ENCODE results near the gene PSMD5. TPM values are rescaled to one million over a fixed set of nuclear protein-coding genes. Genes with fewer than 3 reads are reported as not detected.

Gene PSMD5
- total and polyA plus RNA-seq, 9 of the 15 experiments (the other 6 are each of a cell fraction or from before 2014, with no cell fraction given): 46.4 to 148 (median 76.3) TPM

- no peak for TF ChIP-seq EHMT2 (IDR thresholded peaks at IDR 0.05)
- TF ChIP-seq ZNF23 (CRISPR knock-in tag; IDR thresholded peaks at IDR 0.05): 0 out of 2 replicates have a peak, but pooled peaks have one; percentile 34
- peak; percentile 97 for TF ChIP-seq POLR2AphosphoS5 (IDR thresholded peaks at IDR 0.05; ENCODE audit: control insufficient read depth, insufficient read depth, low read depth, low read length)
- no peak for TF ChIP-seq MYBL2 (IDR thresholded peaks at IDR 0.05; ENCODE audit: low read depth)
- no peak for TF ChIP-seq MYBL2 (CRISPR knock-in tag; IDR thresholded peaks at IDR 0.05; ENCODE audit: borderline replicate concordance)
- peak; percentile 91 for TF ChIP-seq TFAP4 (CRISPR knock-in tag; IDR thresholded peaks at IDR 0.05; ENCODE audit: borderline replicate concordance)
- TF ChIP-seq, protein P1, sequence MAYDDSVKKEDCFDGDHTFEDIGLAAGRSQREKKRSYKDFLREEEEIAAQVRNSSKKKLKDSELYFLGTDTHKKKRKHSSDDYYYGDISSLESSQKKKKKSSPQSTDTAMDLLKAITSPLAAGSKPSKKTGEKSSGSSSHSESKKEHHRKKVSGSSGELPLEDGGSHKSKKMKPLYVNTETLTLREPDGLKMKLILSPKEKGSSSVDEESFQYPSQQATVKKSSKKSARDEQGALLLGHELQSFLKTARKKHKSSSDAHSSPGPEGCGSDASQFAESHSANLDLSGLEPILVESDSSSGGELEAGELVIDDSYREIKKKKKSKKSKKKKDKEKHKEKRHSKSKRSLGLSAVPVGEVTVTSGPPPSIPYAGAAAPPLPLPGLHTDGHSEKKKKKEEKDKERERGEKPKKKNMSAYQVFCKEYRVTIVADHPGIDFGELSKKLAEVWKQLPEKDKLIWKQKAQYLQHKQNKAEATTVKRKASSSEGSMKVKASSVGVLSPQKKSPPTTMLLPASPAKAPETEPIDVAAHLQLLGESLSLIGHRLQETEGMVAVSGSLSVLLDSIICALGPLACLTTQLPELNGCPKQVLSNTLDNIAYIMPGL (CRISPR knock-in tag; IDR thresholded peaks at IDR 0.05): peak; percentile 95
- TF ChIP-seq ATF7 (IDR thresholded peaks at IDR 0.05): peak; percentile 88
- TF ChIP-seq DLX4 (CRISPR knock-in tag; IDR thresholded peaks at IDR 0.05): no peak
- TF ChIP-seq HMGN3 (IDR thresholded peaks at IDR 0.05; ENCODE audit: borderline replicate concordance, extremely low read depth, insufficient read length, low read depth, low read length): peak; percentile 99
- TF ChIP-seq SRSF7 (optimal IDR thresholded peaks at IDR 0.05; ENCODE audit: low read depth, low read length): no peak
- TF ChIP-seq, protein P2, sequence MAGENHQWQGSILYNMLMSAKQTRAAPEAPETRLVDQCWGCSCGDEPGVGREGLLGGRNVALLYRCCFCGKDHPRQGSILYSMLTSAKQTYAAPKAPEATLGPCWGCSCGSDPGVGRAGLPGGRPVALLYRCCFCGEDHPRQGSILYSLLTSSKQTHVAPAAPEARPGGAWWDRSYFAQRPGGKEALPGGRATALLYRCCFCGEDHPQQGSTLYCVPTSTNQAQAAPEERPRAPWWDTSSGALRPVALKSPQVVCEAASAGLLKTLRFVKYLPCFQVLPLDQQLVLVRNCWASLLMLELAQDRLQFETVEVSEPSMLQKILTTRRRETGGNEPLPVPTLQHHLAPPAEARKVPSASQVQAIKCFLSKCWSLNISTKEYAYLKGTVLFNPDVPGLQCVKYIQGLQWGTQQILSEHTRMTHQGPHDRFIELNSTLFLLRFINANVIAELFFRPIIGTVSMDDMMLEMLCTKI (IDR thresholded peaks at IDR 0.05; ENCODE audit: partially characterized antibody): no peak
- peak; percentile 13; the same call in 1 of the 2 replicates for TF ChIP-seq TAL1 (IDR thresholded peaks at IDR 0.05)
- TF ChIP-seq MYNN (IDR thresholded peaks at IDR 0.05): no peak
- TF ChIP-seq MYNN (CRISPR knock-in tag; IDR thresholded peaks at IDR 0.05): no peak
- no peak for TF ChIP-seq ZNF134 (CRISPR knock-in tag; conservative IDR thresholded peaks at IDR 0.05)
- TF ChIP-seq, protein P3, sequence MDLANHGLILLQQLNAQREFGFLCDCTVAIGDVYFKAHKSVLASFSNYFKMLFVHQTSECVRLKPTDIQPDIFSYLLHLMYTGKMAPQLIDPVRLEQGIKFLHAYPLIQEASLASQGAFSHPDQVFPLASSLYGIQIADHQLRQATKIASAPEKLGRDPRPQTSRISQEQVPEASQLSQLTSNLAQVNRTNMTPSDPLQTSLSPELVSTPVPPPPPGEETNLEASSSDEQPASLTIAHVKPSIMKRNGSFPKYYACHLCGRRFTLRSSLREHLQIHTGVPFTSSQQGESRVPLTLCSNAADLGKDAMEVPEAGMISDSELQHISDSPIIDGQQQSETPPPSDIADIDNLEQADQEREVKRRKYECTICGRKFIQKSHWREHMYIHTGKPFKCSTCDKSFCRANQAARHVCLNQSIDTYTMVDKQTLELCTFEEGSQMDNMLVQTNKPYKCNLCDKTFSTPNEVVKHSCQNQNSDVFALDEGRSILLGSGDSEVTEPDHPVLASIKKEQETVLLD (IDR thresholded peaks at IDR 0.05): no peak
- no peak for TF ChIP-seq ILK (tag; IDR thresholded peaks at IDR 0.05; ENCODE audit: borderline replicate concordance, low read depth)
- TF ChIP-seq CHD1 (IDR thresholded peaks at IDR 0.05; ENCODE audit: low read length): peak; percentile 44
- TF ChIP-seq, protein P4, sequence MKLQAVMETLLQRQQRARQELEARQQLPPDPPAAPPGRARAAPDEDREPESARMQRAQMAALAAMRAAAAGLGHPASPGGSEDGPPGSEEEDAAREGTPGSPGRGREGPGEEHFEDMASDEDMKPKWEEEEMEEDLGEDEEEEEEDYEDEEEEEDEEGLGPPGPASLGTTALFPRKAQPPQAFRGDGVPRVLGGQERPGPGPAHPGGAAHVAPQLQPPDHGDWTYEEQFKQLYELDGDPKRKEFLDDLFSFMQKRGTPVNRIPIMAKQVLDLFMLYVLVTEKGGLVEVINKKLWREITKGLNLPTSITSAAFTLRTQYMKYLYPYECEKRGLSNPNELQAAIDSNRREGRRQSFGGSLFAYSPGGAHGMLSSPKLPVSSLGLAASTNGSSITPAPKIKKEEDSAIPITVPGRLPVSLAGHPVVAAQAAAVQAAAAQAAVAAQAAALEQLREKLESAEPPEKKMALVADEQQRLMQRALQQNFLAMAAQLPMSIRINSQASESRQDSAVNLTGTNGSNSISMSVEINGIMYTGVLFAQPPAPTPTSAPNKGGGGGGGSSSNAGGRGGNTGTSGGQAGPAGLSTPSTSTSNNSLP (IDR thresholded peaks at IDR 0.05; ENCODE audit: borderline replicate concordance, low read depth, low read length): no peak
Measured at GRCh38 chr9:120792898-120793765, 49.6 kb downstream of the PSMD5 start, which contains the start of gene FBXW2 (continued).
